Erythroblast (primary cell): ENCODE measurements around the gene EPHA4.

Source experiments
- GATA1 ChIP-seq: IDR thresholded peaks from 2 replicates; pipeline ENCODE4 v1.6.1; 2011; ENCODE audit warnings: low read depth, mild to moderate bottlenecking, control low read depth, low read length, moderate library complexity
- POLR2A ChIP-seq: IDR thresholded peaks from 2 replicates; pipeline ENCODE4 v1.6.1; 2011; ENCODE audit warnings: mild to moderate bottlenecking, low read length

GRCh38 chr2:221588306-221588985 is 16.3 kb upstream of the EPHA4 start:
- TF ChIP-seq POLR2A, result no peak
- no peak for TF ChIP-seq GATA1
